Endothelial cell of umbilical vein (primary cell): Measurements from ENCODE around the gene HCK. TPM values are rescaled to one million over a fixed set of nuclear protein-coding genes. Genes with fewer than 3 reads are reported as not detected.

Experiments
- BruUV-seq: library from RNA; stranded (reverse); fragments of 400-500 nt; replicated peaks from 2 replicates; lab custom pipeline; 2021; lab: Mats Ljungman, UMichigan
- CTCF ChIA-PET: fragments of 300-600, 350-600 bp; sonication (Branson Sonifier 250); formaldehyde crosslinking; loops from one replicate; lab custom pipeline; 2021; ENCODE audit warnings: antibody characterized with exemption, inconsistent platforms; lab: Charles Lee
- POLR2A ChIA-PET: fragments of 300-600, 350-600 bp; sonication (Branson Sonifier 250); formaldehyde crosslinking; loops from one replicate; lab custom pipeline; 2021; ENCODE audit warnings: antibody characterized with exemption, inconsistent platforms; lab: Charles Lee
- DNase-seq: peaks from one replicate; pipeline ENCODE4 v3.0.0-alpha.2; 2011; ENCODE audit warnings: low read depth, low spot score
- FAIRE-seq: peaks from 2 replicates; lab custom pipeline; 2011; peaks lifted over from hg19 to GRCh38; lab: Jason Lieb, UNC
- H2AFZ ChIP-seq: 2 replicates; pipeline ENCODE4 v1.6.0; 2012; ENCODE audit warnings: low read depth, low read length, control low read depth, inconsistent platforms
- H3K27ac ChIP-seq: 2 replicates; pipeline ENCODE4 v1.5.1; 2011; ENCODE audit warnings: low read depth, mild to moderate bottlenecking, control low read depth, low read length, moderate library complexity; ENCODE audit not compliant: insufficient read depth
- H3K27me3 ChIP-seq, 2 experiments: 2 replicates each; pipeline versions ENCODE4 v1.6.0 to v1.6.1; 2011; ENCODE audit warnings: low read length in 2 of 2, mixed read lengths in 1 of 2; ENCODE audit not compliant: control insufficient read depth in 2 of 2, insufficient read depth in 2 of 2
- H3K36me3 ChIP-seq, 2 experiments: 2 replicates in 1 of 2; 3 replicates in 1 of 2; pipeline ENCODE4 v1.5.1; 2011; ENCODE audit warnings: low read length in 2 of 2, mild to moderate bottlenecking in 1 of 2, moderate library complexity in 1 of 2; ENCODE audit not compliant: control insufficient read depth in 2 of 2, insufficient read depth in 2 of 2; ENCODE audit errors: extremely low read depth in 1 of 2
- H3K4me1 ChIP-seq: 3 replicates; pipeline ENCODE4 v1.5.1; 2011; ENCODE audit warnings: mild to moderate bottlenecking, low read length; ENCODE audit not compliant: control insufficient read depth, insufficient read depth; ENCODE audit errors: extremely low read depth
- H3K4me2 ChIP-seq: 2 replicates; pipeline ENCODE4 v1.6.1; 2011; ENCODE audit warnings: low read length, control low read depth, mixed read lengths; ENCODE audit not compliant: insufficient read depth
- H3K4me3 ChIP-seq, 3 experiments: fragments of 200-600 bp in 1 of 3; sonication (generic), shearing (Covaris generic) in 1 of 3; replicated peaks in 1 of 3; 2 replicates each; pipeline ENCODE4 v1.5.1; 2011 to 2016; ENCODE audit warnings: control low read depth in 3 of 3, low read length in 3 of 3, mild to moderate bottlenecking in 2 of 3, inconsistent platforms in 1 of 3, low read depth in 1 of 3, moderate library complexity in 1 of 3; ENCODE audit not compliant: insufficient read depth in 1 of 3
- H3K79me2 ChIP-seq: 2 replicates; pipeline ENCODE4 v1.6.0; 2012; ENCODE audit warnings: low read length, inconsistent platforms; ENCODE audit not compliant: control insufficient read depth, insufficient read depth
- H3K9ac ChIP-seq: replicated peaks from 2 replicates; pipeline ENCODE3; 2011; ENCODE audit warnings: low read length, control low read depth; ENCODE audit not compliant: insufficient read depth; ENCODE audit errors: extremely low read depth
- H3K9me1 ChIP-seq: replicated peaks from 3 replicates; pipeline ENCODE4 v1.6.0; 2011; ENCODE audit warnings: mild to moderate bottlenecking, low read length; ENCODE audit not compliant: control insufficient read depth, insufficient read depth; ENCODE audit errors: extremely low read depth
- H3K9me3 ChIP-seq: replicated peaks from 2 replicates; pipeline ENCODE4 v1.5.1; 2012; ENCODE audit warnings: low read length, inconsistent platforms; ENCODE audit not compliant: control insufficient read depth, insufficient read depth
- H4K20me1 ChIP-seq: replicated peaks from 2 replicates; pipeline ENCODE3; 2011; ENCODE audit warnings: mild to moderate bottlenecking, low read length; ENCODE audit not compliant: control insufficient read depth, insufficient read depth; ENCODE audit errors: extremely low read depth
- CTCF ChIP-seq, 2 donors: IDR thresholded peaks; 1 replicate in 1 of 2; 2 replicates in 1 of 2; pipeline ENCODE4 v1.5.1; 2011; ENCODE audit warnings: low read length in 2 of 2, mild to moderate bottlenecking in 2 of 2, moderate library complexity in 2 of 2, control low read depth in 1 of 2, inconsistent platforms in 1 of 2, low read depth in 1 of 2; ENCODE audit not compliant: insufficient read depth in 1 of 2; ENCODE audit errors: extremely low read depth in 1 of 2
- EZH2 ChIP-seq: IDR thresholded peaks from 2 replicates; pipeline ENCODE4 v1.6.1; 2012; ENCODE audit warnings: borderline replicate concordance, low read depth, mild to moderate bottlenecking, moderate library complexity, low read length, inconsistent platforms; ENCODE audit not compliant: severe bottlenecking
- FOS ChIP-seq: IDR thresholded peaks from 2 replicates; pipeline ENCODE4 v1.6.1; 2011; ENCODE audit warnings: mild to moderate bottlenecking, low read length, moderate library complexity, borderline replicate concordance; ENCODE audit not compliant: insufficient read depth
- GATA2 ChIP-seq: IDR thresholded peaks from 2 replicates; pipeline ENCODE4 v1.7.0; 2011; ENCODE audit warnings: low read depth, mild to moderate bottlenecking, moderate library complexity, mixed read lengths, low read length; ENCODE audit not compliant: insufficient read length, insufficient read depth
- JUN ChIP-seq: IDR thresholded peaks from 2 replicates; pipeline ENCODE4 v1.6.1; 2011; ENCODE audit warnings: borderline replicate concordance, low read depth; ENCODE audit not compliant: insufficient read length, insufficient read depth
- MAX ChIP-seq: IDR thresholded peaks from 2 replicates; pipeline ENCODE4 v1.6.1; 2011; ENCODE audit not compliant: insufficient read depth, insufficient read length
- MYC ChIP-seq: IDR thresholded peaks from one replicate; pipeline ENCODE4 v1.6.1; 2011; ENCODE audit warnings: mild to moderate bottlenecking, low read depth, low read length
- POLR2A ChIP-seq: IDR thresholded peaks from 2 replicates; pipeline ENCODE4 v1.6.1; 2012; ENCODE audit warnings: low read depth, mild to moderate bottlenecking, control low read depth, low read length
- POLR2AphosphoS5 ChIP-seq: IDR thresholded peaks from 2 replicates; pipeline ENCODE4 v1.6.1; 2012; ENCODE audit warnings: low read depth, mild to moderate bottlenecking, control low read depth, low read length, moderate library complexity; ENCODE audit not compliant: insufficient read depth
- dilution Hi-C: fragments of 300-500 bp; cut with MboI; formaldehyde crosslinking; loops from one replicate; pipeline ENCODE4 v1.15.0; 2019; ENCODE audit warnings: low sequenced_read_pairs; ENCODE audit not compliant: extremely low pct_ligation_motif_present
- intact Hi-C: fragments of 100-400 bp; cut with micrococcal nuclease; formaldehyde crosslinking; loops from one replicate; pipeline ENCODE4 v1.10.0; 2022
- polyA plus RNA-seq, 4 experiments: library from polyadenylated mRNA; depleted of rRNA in 3 of 4; stranded (reverse) in 3 of 4; unstranded in 1 of 4; fragments of >200 nt; gene quantifications; 2 replicates each; pipeline versions ENCODE4 v1.2.1 to v1.2.3, GENCODE V29; 2011 to 2012; ENCODE audit warnings: missing spikeins in 1 of 4
- total RNA-seq: library from RNA; stranded (reverse); gene quantifications from 2 replicates; pipeline ENCODE4 v1.2.3, GENCODE V29; 2021

The HCK gene
- total and polyA plus RNA-seq, 2 donors (not counting 3 experiments of a cell fraction or from before 2014, with no cell fraction given), result not detected

GRCh38 chr20:32045999-32046398 is 6.0 kb upstream of the HCK start:
- no peaks in the 10 kb centered on the region for H3K79me2 ChIP-seq
- CTCF ChIA-PET, result no interaction called here
- intact Hi-C loops (no loop called here), dilution Hi-C loops (no loop called here)
- H3K27me3 ChIP-seq, result peaks cover 26 to 34% of the 10 kb centered on the region in 2 experiments
- no peaks in the 10 kb centered on the region for H3K9me3 ChIP-seq
- no peaks in the 10 kb centered on the region for H4K20me1 ChIP-seq
- POLR2A ChIA-PET, result no interaction called here
- no peak overlapping the region for H3K4me2 ChIP-seq
- H3K9me1 ChIP-seq, result no peaks in the 10 kb centered on the region
- H3K27ac ChIP-seq, result no peak overlapping the region
- DNase-seq (no peak), FAIRE-seq (no peak)
- TF ChIP-seq POLR2AphosphoS5, result no peak
- TF ChIP-seq EZH2, result no peak
- no peak for TF ChIP-seq JUN
- TF ChIP-seq MYC, result no peak
- TF ChIP-seq MAX, result no peak
- no peak for TF ChIP-seq POLR2A
- TF ChIP-seq CTCF (IDR thresholded peaks at IDR 0.05; ENCODE audit: extremely low read depth in 1 of 2, insufficient read depth in 1 of 2, low read depth in 1 of 2, low read length in 2 of 2), result no peak
- no peak for TF ChIP-seq FOS
- TF ChIP-seq GATA2, result no peak
- no peak overlapping the region for H3K4me3 ChIP-seq
- no peak overlapping the region for H2AFZ ChIP-seq
- BruUV-seq, result no TSS peak
- H3K4me1 ChIP-seq, result no peaks in the 10 kb centered on the region
- H3K36me3 ChIP-seq, result no peaks in the 10 kb centered on the region
- H3K9ac ChIP-seq, result no peak overlapping the region
